PC-9 (cell line): ENCODE data around the gene TMEM51. TPM values are rescaled to one million over a fixed set of nuclear protein-coding genes. Genes with fewer than 3 reads are reported as not detected.

Experiments used
- BruUV-seq: library from RNA; stranded (reverse); fragments of 400-500 nt; replicated peaks from 2 replicates; lab custom pipeline; 2021; lab: Mats Ljungman, UMichigan
- CTCF ChIA-PET: fragments of 300-600 bp; sonication (Branson Sonifier 250); formaldehyde crosslinking; loops from one replicate; lab custom pipeline; 2022; ENCODE audit warnings: antibody characterized with exemption; lab: Charles Lee
- POLR2A ChIA-PET: fragments of 300-600 bp; sonication (Branson Sonifier 250); formaldehyde crosslinking; loops from one replicate; lab custom pipeline; 2022; ENCODE audit warnings: antibody characterized with exemption; ENCODE audit not compliant: unreplicated experiment; lab: Charles Lee
- DNase-seq, 2 experiments: peaks; one replicate each; pipeline versions ENCODE4 v3.0.0 to v3.0.0-alpha.2; 2015 to 2022; ENCODE audit warnings: mixed read lengths in 1 of 2
- H2AFZ ChIP-seq: fragments of 200-600 bp; sonication (generic); 2 replicates; pipeline ENCODE4 v1.8.1; 2017; ENCODE audit warnings: antibody characterized with exemption
- H3F3A ChIP-seq: fragments of 200-600 bp; sonication (generic); 2 replicates; pipeline ENCODE4 v1.8.1; 2017; ENCODE audit warnings: antibody characterized with exemption, mild to moderate bottlenecking, low read depth; ENCODE audit not compliant: insufficient read depth
- H3K27ac ChIP-seq: fragments of 200-600 bp; sonication (generic); 2 replicates; pipeline ENCODE4 v1.6.1; 2016; ENCODE audit warnings: mixed run types
- H3K27me3 ChIP-seq: fragments of 200-600 bp; sonication (generic); 2 replicates; pipeline ENCODE4 v1.6.1; 2016; ENCODE audit warnings: low read depth, mixed run types; ENCODE audit not compliant: insufficient read depth
- H3K36me3 ChIP-seq: fragments of 200-600 bp; sonication (generic); 2 replicates; pipeline ENCODE4 v1.6.1; 2016; ENCODE audit warnings: low read depth, mixed run types
- H3K4me1 ChIP-seq: fragments of 200-600 bp; sonication (generic); replicated peaks from 2 replicates; pipeline ENCODE4 v1.6.1; 2016; ENCODE audit warnings: mixed run types; ENCODE audit not compliant: insufficient read depth
- H3K4me2 ChIP-seq: fragments of 200-600 bp; sonication (generic); 2 replicates; pipeline ENCODE4 v1.6.1; 2017; ENCODE audit warnings: mixed run types
- H3K4me3 ChIP-seq: fragments of 200-600 bp; sonication (generic); 2 replicates; pipeline ENCODE4 v1.6.1; 2016; ENCODE audit warnings: mixed run types
- H3K79me2 ChIP-seq: fragments of 200-600 bp; sonication (generic); 2 replicates; pipeline ENCODE4 v1.6.1; 2017; ENCODE audit warnings: low read depth, mixed run types
- H3K9me2 ChIP-seq: fragments of 200-600 bp; sonication (generic); 2 replicates; pipeline ENCODE4 v1.8.1; 2017; ENCODE audit warnings: mild to moderate bottlenecking; ENCODE audit not compliant: insufficient read depth
- H3K9me3 ChIP-seq: fragments of 200-600 bp; sonication (generic); 2 replicates; pipeline ENCODE4 v1.8.1; 2016; ENCODE audit warnings: low read depth; ENCODE audit not compliant: insufficient read depth
- H4K20me1 ChIP-seq: fragments of 200-600 bp; sonication (generic); 2 replicates; pipeline ENCODE4 v1.8.1; 2017; ENCODE audit not compliant: insufficient read depth
- EZH2 ChIP-seq: fragments of 200-600 bp; sonication (generic); IDR thresholded peaks from 2 replicates; pipeline ENCODE4 v1.8.0; 2017; ENCODE audit warnings: antibody characterized with exemption, low read depth
- intact Hi-C: fragments of 100-400 bp; cut with micrococcal nuclease; formaldehyde crosslinking; loops from one replicate; pipeline ENCODE4 v1.10.0; 2022; ENCODE audit not compliant: unreplicated experiment
- total RNA-seq: library from RNA; stranded (reverse); gene quantifications from 2 replicates; pipeline ENCODE4 v1.2.3, GENCODE V29; 2021
- TF ChIP-seq, protein P1 (sequence below): fragments of 200-600 bp; sonication (generic); conservative IDR thresholded peaks from 2 replicates; pipeline ENCODE4 v1.6.1; 2017; ENCODE audit warnings: mixed run types, antibody characterized with exemption, mild to moderate bottlenecking, moderate library complexity

Gene TMEM51
- total RNA-seq, 1 experiment from 2014 or later, result 11.7 TPM

DNA sequence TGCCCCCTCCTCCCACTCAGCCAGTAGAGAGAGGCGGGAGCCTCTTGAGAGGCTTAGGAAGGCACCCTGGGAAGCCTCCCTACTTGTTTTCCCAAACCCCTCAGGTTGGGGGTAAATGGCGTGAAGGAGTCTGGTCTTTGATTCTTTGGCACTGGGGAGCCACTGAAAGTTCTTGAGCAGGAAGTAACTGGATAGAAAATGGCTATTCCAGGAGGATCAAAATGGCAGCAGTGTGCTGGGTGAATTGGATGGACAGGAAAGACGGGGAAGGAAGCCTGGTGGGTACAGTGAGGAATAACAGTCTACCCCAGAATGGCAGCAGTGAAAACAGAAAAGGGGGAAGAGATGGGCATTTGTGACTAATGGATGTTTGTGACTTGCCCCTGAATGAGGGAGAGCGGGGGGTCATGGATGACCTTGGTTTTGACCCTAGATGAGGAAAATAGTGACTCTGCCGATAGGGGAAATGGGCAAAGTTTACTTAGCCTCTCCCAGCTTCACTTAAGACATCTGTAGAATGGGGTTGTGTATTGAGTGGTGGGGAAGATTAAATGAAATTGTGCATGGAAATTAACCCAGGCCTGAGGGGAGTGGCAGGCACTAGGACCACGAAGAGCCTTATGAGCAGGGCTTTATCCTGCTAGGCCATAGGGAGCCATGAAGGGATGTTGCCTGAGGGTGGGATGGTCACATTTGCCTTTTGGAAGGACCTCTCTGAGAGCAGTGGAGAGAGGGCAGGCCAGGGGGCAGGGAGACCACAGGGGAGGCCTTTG, 32.7 kb downstream of the TMEM51 start:
- no peak overlapping the region for H2AFZ ChIP-seq
- ChIA-PET CTCF (no interaction called here), POLR2A (no interaction called here)
- no peaks in the 10 kb centered on the region for H4K20me1 ChIP-seq
- no peaks in the 10 kb centered on the region for H3F3A ChIP-seq
- H3K4me1 ChIP-seq, result no peaks in the 10 kb centered on the region
- no peak overlapping the region for H3K4me2 ChIP-seq
- no peaks in the 10 kb centered on the region for H3K9me2 ChIP-seq
- BruUV-seq, result no TSS peak
- H3K27me3 ChIP-seq, result no peaks in the 10 kb centered on the region
- DNase-seq, result no peak
- H3K9me3 ChIP-seq, result no peaks in the 10 kb centered on the region
- TF ChIP-seq, protein P1, sequence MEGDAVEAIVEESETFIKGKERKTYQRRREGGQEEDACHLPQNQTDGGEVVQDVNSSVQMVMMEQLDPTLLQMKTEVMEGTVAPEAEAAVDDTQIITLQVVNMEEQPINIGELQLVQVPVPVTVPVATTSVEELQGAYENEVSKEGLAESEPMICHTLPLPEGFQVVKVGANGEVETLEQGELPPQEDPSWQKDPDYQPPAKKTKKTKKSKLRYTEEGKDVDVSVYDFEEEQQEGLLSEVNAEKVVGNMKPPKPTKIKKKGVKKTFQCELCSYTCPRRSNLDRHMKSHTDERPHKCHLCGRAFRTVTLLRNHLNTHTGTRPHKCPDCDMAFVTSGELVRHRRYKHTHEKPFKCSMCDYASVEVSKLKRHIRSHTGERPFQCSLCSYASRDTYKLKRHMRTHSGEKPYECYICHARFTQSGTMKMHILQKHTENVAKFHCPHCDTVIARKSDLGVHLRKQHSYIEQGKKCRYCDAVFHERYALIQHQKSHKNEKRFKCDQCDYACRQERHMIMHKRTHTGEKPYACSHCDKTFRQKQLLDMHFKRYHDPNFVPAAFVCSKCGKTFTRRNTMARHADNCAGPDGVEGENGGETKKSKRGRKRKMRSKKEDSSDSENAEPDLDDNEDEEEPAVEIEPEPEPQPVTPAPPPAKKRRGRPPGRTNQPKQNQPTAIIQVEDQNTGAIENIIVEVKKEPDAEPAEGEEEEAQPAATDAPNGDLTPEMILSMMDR, result no peak
- TF ChIP-seq EZH2, result no peak
- no peak overlapping the region for H3K4me3 ChIP-seq
- H3K27ac ChIP-seq, result no peak overlapping the region
- intact Hi-C loops, result no loop called here
- peaks cover 4% of the 10 kb centered on the region; the same call in 1 of the 2 replicates for H3K79me2 ChIP-seq
- H3K36me3 ChIP-seq, result no peaks in the 10 kb centered on the region

DNA sequence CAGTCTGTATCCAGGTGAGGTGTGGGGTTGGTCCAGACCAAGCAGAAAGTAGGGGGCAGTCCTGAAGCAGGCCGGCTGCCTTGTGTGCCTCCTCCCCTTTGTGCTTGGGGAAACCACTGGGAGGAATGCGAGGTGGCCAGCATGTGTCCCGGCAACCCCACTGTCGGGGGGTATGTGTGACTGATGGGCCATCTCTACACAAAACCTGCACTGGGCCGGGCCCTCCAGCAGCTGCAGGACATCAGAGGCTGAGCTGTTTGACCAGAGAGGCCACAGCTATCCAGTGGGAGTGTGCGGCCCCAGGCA, 33.3 kb downstream of the TMEM51 start:
- Histone ChIP-seq H4K20me1 (no peaks in the 10 kb centered on the region), H3K27ac (no peak overlapping the region), H3K4me3 (no peak overlapping the region), H3K9me2 (no peaks in the 10 kb centered on the region), H3K4me1 (no peaks in the 10 kb centered on the region), H3K9me3 (no peaks in the 10 kb centered on the region), H3F3A (no peaks in the 10 kb centered on the region), H3K36me3 (no peaks in the 10 kb centered on the region), H3K4me2 (no peak overlapping the region), H2AFZ (no peak overlapping the region), H3K79me2 (no peaks in the 10 kb centered on the region), H3K27me3 (no peaks in the 10 kb centered on the region)
- POLR2A ChIA-PET, result no interaction called here
- intact Hi-C loops, result no loop called here
- CTCF ChIA-PET, result no interaction called here
- no peak for DNase-seq
- TF ChIP-seq EZH2, result no peak
- TF ChIP-seq, protein P1, result no peak
- BruUV-seq, result no TSS peak

DNA sequence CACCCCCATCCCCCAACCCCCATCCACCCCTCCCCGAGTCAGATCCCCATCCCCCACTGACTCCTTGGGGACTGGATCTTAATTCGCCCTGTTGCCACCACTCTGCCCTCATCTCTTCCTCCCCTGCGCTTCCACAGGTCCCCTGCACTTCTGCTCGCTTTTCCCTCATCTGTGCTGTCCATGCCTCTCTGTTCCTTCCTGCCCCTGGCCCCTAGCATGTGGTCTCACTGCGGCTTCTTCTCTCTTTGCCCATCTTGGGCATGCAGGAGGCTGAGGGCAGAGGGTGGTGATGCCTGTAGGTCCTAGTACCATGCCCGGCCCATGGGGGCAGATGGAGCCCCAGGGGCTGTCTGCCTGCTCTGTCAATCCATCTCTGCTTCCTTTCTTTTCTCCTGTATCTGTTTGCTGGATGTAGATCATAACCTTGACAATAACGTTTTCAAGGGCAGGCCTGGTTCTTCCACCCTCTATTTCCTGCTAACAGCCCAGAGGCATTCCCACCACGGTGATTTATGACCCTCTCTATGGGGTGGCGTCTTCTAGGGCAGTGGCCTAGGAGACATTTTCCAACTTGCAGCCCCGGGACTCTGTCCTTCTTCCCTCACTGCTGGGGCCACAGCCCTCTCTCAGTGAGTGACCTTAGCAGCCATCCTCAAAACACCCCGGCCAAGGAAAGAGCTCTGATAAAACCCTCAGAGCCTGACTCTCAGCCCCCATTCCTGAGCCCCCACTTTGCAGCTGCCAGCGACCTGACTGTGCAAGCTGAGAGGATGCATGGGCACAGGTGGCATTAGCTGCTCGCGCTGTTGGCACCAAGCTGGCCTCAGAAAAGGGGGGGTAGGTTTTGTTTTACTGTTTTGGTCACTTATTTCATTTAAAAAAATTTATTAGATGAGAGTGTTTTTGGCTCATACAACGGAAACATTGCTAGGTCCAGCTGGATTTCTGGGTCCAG, 33.9 kb downstream of the TMEM51 start:
- Histone ChIP-seq H3K9me3 (no peaks in the 10 kb centered on the region), H3K27ac (no peak overlapping the region), H2AFZ (no peak overlapping the region), H3K4me3 (no peak overlapping the region), H3K9me2 (no peaks in the 10 kb centered on the region), H3K36me3 (no peaks in the 10 kb centered on the region), H3K4me1 (no peaks in the 10 kb centered on the region), H3F3A (no peaks in the 10 kb centered on the region), H3K4me2 (no peak overlapping the region), H3K27me3 (no peaks in the 10 kb centered on the region), H4K20me1 (no peaks in the 10 kb centered on the region), H3K79me2 (no peaks in the 10 kb centered on the region)
- DNase-seq, result no peak
- TF ChIP-seq EZH2, result no peak
- ChIA-PET POLR2A (no interaction called here), CTCF (no interaction called here)
- BruUV-seq, result no TSS peak
- intact Hi-C loops, result no loop called here
